Measurements from ENCODE around the gene TMEM190.
A peak's percentile ranks its signal among the peaks of the same experiment; 100 is the strongest.

Gene TMEM190

GRCh38 chr19:55418185-55418584 is 41.6 kb downstream of the TMEM190 start:
- TF ChIP-seq MAX (IDR thresholded peaks at IDR 0.05) (peak; percentile 71), RAD21 (IDR thresholded peaks at IDR 0.05; ENCODE audit: low read depth) (peak; percentile 93), TCF12 (IDR thresholded peaks at IDR 0.05; ENCODE audit: low read depth) (no peak), CEBPB (IDR thresholded peaks at IDR 0.05) (no peak), EGR1 (IDR thresholded peaks at IDR 0.05) (no peak)

GRCh38 chr19:55419103-55419502 is 42.5 kb downstream of the TMEM190 start:
- no peak for TF ChIP-seq NFIC (IDR thresholded peaks at IDR 0.05)
- TF ChIP-seq REST (IDR thresholded peaks at IDR 0.05; ENCODE audit: low read depth) = no peak
- no peak for TF ChIP-seq TCF12 (IDR thresholded peaks at IDR 0.05; ENCODE audit: low read depth)
- TF ChIP-seq FOXM1 (IDR thresholded peaks at IDR 0.05; ENCODE audit: borderline replicate concordance, low read depth) = no peak
- TF ChIP-seq CEBPB (IDR thresholded peaks at IDR 0.05) = no peak
- no peak for TF ChIP-seq ZBTB7A (IDR thresholded peaks at IDR 0.05; ENCODE audit: low read depth)

GRCh38 chr19:55419624-55420236 is 43.1 kb downstream of the TMEM190 start:
- TF ChIP-seq TEAD4 (IDR thresholded peaks at IDR 0.05) (no peak), EGR1 (IDR thresholded peaks at IDR 0.05) (no peak), FOXM1 (IDR thresholded peaks at IDR 0.05; ENCODE audit: borderline replicate concordance, low read depth) (no peak), NFIC (IDR thresholded peaks at IDR 0.05) (no peak), USF1 (IDR thresholded peaks at IDR 0.05) (no peak), MAX (IDR thresholded peaks at IDR 0.05) (no peak), RAD21 (IDR thresholded peaks at IDR 0.05; ENCODE audit: low read depth) (no peak), TAF1 (IDR thresholded peaks at IDR 0.05; ENCODE audit: low read depth) (no peak), EP300 (IDR thresholded peaks at IDR 0.05; ENCODE audit: borderline replicate concordance) (no peak), YY1 (IDR thresholded peaks at IDR 0.05; ENCODE audit: low read depth) (no peak), CEBPB (IDR thresholded peaks at IDR 0.05) (no peak), ZBTB7A (IDR thresholded peaks at IDR 0.05; ENCODE audit: low read depth) (no peak), REST (IDR thresholded peaks at IDR 0.05; ENCODE audit: low read depth) (no peak), CREB1 (IDR thresholded peaks at IDR 0.05; ENCODE audit: low read depth) (no peak), TCF12 (IDR thresholded peaks at IDR 0.05; ENCODE audit: low read depth) (no peak)

GRCh38 chr19:55423225-55424005 is 46.8 kb downstream of the TMEM190 start:
- no peak for TF ChIP-seq FOXM1 (IDR thresholded peaks at IDR 0.05; ENCODE audit: borderline replicate concordance, low read depth)
- no peak for TF ChIP-seq ZBTB7A (IDR thresholded peaks at IDR 0.05; ENCODE audit: low read depth)
- TF ChIP-seq TCF12 (IDR thresholded peaks at IDR 0.05; ENCODE audit: low read depth) = no peak
- no peak for TF ChIP-seq CEBPB (IDR thresholded peaks at IDR 0.05)
- no peak for TF ChIP-seq YY1 (IDR thresholded peaks at IDR 0.05; ENCODE audit: low read depth)
- TF ChIP-seq MAX (IDR thresholded peaks at IDR 0.05) = no peak
- TF ChIP-seq EP300 (IDR thresholded peaks at IDR 0.05; ENCODE audit: borderline replicate concordance) = no peak
- no peak for TF ChIP-seq CREB1 (IDR thresholded peaks at IDR 0.05; ENCODE audit: low read depth)
- TF ChIP-seq USF1 (IDR thresholded peaks at IDR 0.05) = no peak
- TF ChIP-seq NFIC (IDR thresholded peaks at IDR 0.05) = no peak
- TF ChIP-seq REST (IDR thresholded peaks at IDR 0.05; ENCODE audit: low read depth) = no peak
- no peak for TF ChIP-seq TAF1 (IDR thresholded peaks at IDR 0.05; ENCODE audit: low read depth)
- no peak for TF ChIP-seq TEAD4 (IDR thresholded peaks at IDR 0.05)
- no peak for TF ChIP-seq RAD21 (IDR thresholded peaks at IDR 0.05; ENCODE audit: low read depth)
- TF ChIP-seq EGR1 (IDR thresholded peaks at IDR 0.05) = no peak

Measured in Ishikawa (cell line).